Hypothalamus (tissue), 51 donors: Measurements from ENCODE around the gene OR4D9.
"Not testable (repeated sequence)": the region's sequence is repeated elsewhere in the genome, so short reads cannot be mapped to it uniquely, and the experiment has no call there.

Source experiments
- DNase-seq, 51 donors: peaks; one replicate each; lab custom pipeline; 2025; lab: John Stamatoyannopoulos, UW

OR4D9 gene

DNA sequence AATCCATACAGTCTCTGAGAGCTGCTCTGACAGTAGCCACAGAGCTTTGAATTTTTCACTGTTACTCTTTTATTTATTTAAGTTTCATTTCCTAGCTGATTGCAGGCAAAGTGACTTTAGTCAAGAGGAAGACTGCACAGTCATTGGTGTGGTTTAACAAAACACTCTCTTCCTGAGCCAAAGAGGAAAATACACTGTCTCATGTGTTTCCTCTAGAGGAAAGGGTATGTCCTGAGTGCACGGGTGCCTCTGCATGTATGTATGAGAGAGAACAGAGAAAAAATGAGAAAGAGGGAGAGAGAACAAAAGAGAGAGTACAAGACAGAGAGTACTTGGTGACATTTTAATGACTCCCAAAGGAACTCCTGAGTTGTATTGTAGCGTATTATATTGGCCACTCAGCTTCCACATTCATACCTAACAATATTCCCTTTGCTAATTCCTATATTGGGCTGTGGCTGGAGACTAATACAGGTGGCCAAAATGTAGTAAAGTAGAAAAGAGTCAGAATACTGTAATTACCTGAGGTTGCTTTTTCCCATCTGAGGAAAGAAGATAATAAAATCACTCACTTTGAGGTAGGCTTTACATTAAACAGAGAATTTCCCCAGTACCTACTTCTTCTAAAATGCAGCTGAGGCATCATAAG is at the start of gene OR4D9:
Gene OR4D9, plus strand, starts transcription at position 599 of the 649 bp plus-strand sequence. CDS start 3,374 bp downstream, outside the sequence.
- DNase-seq = no peak

DNA sequence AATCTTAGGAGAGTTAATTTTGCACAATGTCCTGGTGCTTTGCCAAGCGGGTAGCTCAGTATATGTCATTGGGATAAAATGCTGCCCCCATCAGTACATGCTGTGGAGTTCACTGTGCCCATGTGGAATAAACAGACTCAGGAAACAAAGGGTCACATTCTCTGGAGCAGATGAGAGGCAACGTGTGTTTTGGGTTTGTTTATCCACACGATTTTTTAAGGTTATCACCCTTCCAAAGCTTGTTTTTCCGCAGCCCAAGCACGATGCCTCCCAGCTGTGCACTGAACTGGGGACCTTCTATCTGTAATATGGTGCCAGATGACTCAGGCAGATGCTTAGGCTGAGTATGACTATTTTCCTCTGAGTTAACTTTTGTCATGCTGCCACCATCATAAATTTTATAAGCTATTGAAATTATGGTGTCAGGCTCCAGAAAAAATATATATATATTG is 48.1 kb upstream of the OR4D9 start:
- DNase-seq = no peak

- no peak for DNase-seq
Observed at GRCh38 chr11:59473015-59473414, 38.3 kb upstream of the OR4D9 start, which contains the start of gene OR4D10. TSS of gene OR4D10 (plus strand) at chr11:59473315. CDS start at chr11:59477430, 4,115 bp downstream.

GRCh38 chr11:59475176-59475575 is 36.2 kb upstream of the OR4D9 start:
- no peak for DNase-seq

DNA sequence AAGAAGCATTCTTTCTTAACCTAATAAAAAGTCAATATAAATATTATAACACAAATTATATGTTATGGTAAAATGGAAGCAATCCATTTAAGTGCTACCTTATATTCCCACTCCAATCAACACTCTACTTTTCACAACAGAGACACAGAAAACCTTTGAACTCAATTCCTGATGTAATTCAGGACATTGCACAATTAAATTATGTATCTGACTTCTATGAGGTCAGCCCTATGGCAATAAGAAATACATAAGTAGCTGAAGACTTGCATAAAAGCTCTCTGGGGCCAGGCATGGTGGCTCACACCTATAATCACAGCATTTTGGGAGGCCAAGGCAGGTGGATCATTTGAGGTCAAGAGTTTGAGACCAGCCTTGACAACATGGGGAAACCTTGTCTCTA is 31.4 kb upstream of the OR4D9 start:
- DNase-seq = no peak

- no peak for DNase-seq
Observed at GRCh38 chr11:59480359-59480758, 31.0 kb upstream of the OR4D9 start.

DNA sequence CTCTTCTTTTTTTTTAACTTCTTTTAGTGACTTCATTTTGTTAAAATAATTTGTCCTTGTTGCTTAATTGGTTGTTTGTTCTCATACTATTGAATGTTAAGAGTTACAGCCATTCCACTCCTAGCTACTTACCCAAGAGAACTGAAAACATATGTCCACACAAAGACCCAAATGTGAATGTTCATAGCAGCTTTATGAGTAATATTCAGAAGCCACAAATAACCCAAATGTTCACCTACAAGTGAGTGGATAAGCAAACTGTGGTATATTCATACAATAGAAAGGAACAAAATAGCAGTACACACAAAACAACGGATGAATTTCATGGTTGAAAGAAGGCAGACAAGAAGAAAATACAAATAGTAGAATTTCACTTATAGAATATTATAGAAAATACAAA is 9.4 kb upstream of the OR4D9 start:
- no peak for DNase-seq

DNA sequence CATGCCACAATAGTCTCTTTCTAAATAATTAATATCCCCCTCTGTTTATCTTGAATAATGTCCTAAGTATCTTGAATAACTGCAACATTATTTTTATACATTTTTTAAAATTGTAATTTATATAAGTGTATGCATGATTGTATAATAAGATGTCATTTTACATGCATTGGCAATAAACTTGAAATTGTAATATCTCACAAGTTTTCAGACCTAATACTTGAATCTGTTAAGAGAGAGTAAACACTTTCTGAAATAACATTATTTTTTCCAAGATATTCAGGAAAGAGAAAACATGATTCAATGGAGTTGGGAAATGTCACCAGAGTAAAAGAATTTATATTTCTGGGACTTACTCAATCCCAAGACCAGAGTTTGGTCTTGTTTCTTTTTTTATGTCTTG is 8.1 kb upstream of the OR4D9 start, which contains the start of gene OR4D11:
Gene OR4D11, plus strand, starts transcription at position 301 of the 400 bp plus-strand sequence. Its CDS starts 0 bp downstream, at position 301.
- no peak for DNase-seq

DNA sequence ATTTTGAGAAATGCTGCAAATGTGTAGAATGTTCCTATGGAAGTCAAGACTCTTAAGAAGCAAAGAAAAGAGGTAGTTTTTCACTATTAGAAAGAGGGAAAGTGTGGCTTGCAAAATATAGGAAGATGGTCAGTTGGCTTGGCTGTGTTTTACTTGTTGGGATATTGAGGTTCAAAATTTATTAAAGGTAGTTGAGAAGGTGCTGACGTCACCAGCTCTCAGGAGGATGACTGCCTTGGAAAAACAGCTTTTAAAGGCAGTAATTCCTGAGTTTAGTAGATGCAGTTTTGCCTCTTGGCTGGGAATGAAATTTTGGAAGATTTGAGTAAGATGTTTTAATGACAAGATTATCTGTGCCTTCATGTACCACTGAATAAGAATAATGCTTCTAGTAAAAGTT is 336 bp downstream of the OR4D9 start:
- DNase-seq = no peak

GRCh38 chr11:59520139-59520538 is 8.8 kb downstream of the OR4D9 start:
- not testable (repeated sequence) for DNase-seq

GRCh38 chr11:59520741-59521140 is 9.4 kb downstream of the OR4D9 start:
- no peak for DNase-seq

DNA sequence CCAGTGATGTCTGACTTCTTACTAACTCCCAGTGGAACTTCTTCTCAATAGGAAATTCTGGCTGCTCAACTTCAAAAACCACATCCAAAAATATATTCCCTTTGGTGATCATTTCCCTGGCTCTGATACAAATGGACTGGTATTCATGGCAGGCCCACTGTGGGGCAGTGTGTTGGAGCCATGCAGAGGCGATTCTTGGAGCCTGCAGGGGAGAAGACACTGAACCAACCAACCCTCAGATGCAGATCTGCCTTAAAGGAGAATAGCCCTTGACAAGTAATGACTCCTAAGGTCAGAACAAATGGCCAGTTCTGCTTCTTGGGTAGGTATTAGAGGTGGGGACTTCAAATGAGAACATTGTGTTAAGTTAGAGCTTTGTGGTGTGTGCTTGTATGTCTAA is 12.2 kb downstream of the OR4D9 start:
- no peak for DNase-seq

DNA sequence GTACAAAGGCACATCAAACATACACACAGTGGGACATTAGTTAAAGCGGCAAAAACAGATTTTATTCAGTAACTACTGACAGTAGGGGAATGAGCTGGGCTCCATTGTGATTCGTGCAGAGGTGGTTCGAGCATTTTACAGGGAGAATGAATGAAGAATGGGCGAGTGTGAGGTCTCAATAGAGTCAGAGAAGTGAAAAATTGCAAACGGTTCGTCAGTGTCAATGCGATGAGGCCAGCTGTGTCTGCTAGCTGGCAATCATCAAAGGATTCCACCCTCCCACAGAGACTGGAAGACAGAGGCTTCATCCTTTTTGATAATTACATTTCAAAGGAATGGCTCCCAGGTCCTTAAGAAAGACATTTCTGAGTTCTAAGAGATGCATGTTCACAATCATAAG is 17.4 kb downstream of the OR4D9 start:
- no peak for DNase-seq

DNA sequence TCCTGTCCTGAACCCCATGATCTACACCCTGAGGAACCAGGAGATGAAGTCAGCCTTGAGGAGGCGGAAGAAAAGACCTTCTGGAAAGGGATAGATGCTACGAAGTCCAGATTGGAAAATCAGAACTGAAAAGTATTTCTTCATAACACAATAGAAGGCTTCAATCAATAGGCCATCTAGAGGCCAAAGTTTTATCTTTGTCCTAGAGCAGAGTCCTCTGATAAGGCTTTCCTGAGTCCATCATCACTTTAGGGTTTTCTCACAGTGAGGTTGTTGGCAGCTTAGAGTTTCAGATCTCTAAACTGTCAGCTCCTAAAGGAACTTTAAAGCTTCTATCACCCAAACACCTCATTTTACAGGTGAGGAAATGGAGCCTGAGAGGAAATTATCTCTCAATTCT is 21.3 kb downstream of the OR4D9 start:
- DNase-seq = no peak

DNA sequence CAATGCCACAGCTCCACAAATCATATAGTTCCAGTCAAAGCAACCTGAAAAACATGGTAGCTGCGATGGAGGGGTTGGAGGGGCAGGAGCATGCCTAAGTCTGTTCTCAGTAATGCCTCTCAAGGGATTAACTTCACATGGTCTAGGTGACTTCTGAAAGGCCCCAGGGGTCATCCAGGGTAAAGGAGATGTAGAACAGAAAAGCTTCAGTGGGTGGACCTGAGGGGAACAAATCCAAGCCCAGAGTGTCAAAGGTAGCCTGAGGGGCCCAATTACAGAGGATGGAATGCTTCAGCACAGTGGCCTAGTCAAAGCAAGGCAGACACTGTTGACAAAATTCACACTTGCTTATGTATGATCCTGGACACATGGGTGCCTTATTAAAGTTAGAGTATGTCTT is 23.3 kb downstream of the OR4D9 start:
- DNase-seq = no peak

- no peak for DNase-seq
Observed at GRCh38 chr11:59542142-59542810, 30.9 kb downstream of the OR4D9 start.

- DNase-seq = not testable (repeated sequence)
Observed at GRCh38 chr11:59543713-59544112, 32.4 kb downstream of the OR4D9 start.

DNA sequence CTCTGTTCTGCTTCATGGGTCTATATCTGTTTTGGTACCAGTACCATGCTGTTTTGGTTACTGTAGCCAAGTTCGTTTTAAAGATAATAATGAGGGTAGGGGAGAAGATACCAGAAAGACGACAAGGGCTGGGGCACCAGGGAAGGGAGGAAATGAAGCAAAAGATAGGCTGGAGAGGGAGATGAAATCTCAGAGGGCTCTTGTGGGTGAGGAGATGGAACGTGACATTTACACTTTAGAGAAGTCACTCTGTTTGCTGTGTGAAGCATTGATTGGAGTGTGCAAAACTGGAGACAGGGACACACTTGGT is 33.5 kb downstream of the OR4D9 start:
- no peak for DNase-seq

- DNase-seq = no peak
Observed at GRCh38 chr11:59545179-59546020, 34.1 kb downstream of the OR4D9 start.

DNA sequence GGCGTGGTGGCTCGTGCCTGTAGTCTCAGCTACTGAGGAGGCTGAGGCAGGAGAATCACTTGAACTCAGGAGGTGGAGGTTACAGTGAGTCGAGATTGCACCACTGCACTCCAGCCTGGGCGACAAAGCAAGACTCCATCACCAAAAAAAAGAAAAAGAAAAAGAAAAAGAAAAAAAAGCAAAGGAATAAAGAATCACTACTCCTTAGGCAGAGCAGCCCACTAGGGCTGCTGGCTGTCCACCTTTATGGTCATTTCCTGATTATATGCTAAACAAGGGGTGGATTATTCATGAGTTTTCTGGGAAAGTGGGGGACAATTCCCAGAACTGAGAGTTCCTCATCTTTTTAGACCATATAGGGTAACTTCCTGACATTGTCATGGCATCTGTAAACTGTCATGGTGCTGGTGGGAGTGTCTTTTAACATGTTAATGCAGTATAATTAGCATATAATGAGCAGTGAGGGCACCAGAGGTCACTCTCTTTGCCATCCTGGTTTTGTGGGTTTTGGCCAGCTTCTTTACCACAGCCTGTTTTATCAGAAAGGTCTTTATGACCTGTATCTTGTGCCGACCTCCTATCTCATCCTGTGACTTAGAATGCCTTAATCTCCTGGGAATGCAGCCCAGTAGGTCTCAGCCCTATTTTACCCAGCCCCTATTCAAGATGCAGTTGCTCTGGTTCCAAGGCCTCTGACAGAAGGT is 36.4 kb downstream of the OR4D9 start:
- DNase-seq = not testable (repeated sequence)

DNA sequence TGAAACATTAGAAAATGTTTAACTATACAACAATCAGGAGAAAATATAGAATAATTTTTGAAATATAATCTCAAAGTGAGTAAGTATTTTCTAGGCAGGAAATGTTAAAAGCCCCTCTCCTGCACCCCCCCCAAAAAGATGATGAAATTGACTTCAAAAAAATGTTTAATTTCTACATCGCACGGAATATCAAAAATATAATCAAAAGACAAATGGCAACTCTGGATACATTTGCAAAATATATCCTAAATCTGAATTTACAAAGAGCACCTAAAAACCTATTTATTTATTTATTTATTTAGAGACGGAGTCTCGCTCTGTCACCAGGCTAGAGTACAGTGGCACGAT is 36.9 kb downstream of the OR4D9 start:
- DNase-seq = no peak
